Measurements from ENCODE around the gene TDRD9.

DNA sequence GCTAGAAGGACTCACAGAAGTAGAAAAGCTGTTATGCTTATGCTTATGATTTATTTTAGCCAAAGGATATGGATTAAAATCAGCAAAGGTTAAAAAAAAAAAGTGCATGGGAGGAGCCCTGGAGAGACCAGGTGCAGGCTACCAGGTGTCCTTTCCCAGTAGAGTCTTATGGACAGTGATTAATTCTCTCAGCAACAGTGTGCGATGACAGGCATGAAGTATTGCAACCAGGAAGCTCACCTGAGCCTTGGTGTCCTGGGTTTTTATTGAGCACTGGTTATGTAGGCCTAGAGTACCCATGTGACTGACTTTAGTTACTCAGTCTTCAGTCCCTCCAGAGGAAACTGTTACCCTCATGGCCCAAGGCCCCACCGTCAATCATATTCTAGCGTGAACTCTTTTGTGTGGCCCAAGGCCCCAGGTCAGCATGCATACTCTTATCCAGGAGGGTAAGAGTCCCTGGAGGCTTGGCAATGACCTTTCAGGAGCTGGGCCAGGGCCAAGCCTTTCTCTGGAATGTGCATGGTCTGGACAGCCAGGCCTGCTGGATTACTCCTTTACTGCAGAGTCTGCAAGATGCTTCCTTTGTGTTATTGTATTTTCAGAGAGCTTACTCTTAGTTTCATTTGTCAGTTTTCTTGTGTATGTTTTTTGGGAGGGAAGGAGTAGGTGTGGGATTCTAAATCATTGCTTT is 83.7 kb downstream of the TDRD9 start:
- TF ChIP-seq POLR2A (IDR thresholded peaks at IDR 0.05; ENCODE audit: low read depth, low read length) = no peak
- TF ChIP-seq TAF1 (IDR thresholded peaks at IDR 0.05; ENCODE audit: low read depth, low read length) = no peak

Measured in GM12891 (cell line).